Ishikawa (cell line): ENCODE data around the gene PTCHD4.

Source experiments
- FOXM1 ChIP-seq: IDR thresholded peaks from 2 replicates; pipeline ENCODE4 v1.6.1; 2012; ENCODE audit warnings: low read depth, borderline replicate concordance
- TAF1 ChIP-seq: IDR thresholded peaks from 2 replicates; pipeline ENCODE4 v1.6.1; 2012; ENCODE audit warnings: low read depth, mild to moderate bottlenecking

DNA sequence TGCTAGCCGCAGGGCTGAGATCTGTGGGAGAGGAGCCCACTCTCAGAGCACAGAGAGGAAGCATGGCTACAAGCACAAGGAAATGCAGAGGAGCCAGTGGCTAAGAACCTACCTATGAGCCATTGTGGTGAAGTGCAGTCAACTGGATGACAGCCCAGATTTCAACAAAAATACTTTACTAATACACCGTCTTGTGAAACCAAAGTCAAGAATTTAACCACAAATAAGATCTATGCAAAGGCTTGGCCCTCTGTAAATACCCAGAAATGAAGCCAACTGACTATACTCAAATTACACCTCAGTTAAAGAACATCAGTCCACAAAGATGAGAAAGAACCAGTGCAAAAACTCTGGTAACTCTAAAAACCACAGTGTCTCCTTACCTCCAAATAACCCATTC lies 40.1 kb upstream of the PTCHD4 start:
- no peak for TF ChIP-seq FOXM1
- TF ChIP-seq TAF1: no peak
